Right ventricle myocardium superior (tissue), 1 donor: ENCODE results near the gene SLC25A5. TPM values are rescaled to one million over a fixed set of nuclear protein-coding genes. Genes with fewer than 3 reads are reported as not detected.
"Not testable (repeated sequence)": the region's sequence is repeated elsewhere in the genome, so short reads cannot be mapped to it uniquely, and the experiment has no call there.

Experiments
- ATAC-seq: fragments of 200-7000 bp; cut with Tn5 transposase; one replicate; pipeline ENCODE4 v1.9.1; 2020; ENCODE audit warnings: mild to moderate bottlenecking; ENCODE audit not compliant: poor library complexity
- DNase-seq: peaks from one replicate; pipeline ENCODE4 v3.0.0-alpha.2; 2020
- intact Hi-C: fragments of 100-400 bp; cut with DNase I; formaldehyde crosslinking; loops from one replicate; pipeline ENCODE4 v1.11.2; 2022
- total RNA-seq: library from RNA; stranded (reverse); fragmentation: NEBNext Ultra II Directional; extraction: Animal tissue kit (Norgen Biotek cat#: 25700); gene quantifications from one replicate; pipeline ENCODE4 v1.2.1, GENCODE V29; 2021
- donor health status: DM: no; HTN: yes; CAD: no; lungs with severe emphysema.

The SLC25A5 gene
- total RNA-seq, 1 donor from 2014 or later: 143 TPM

DNA sequence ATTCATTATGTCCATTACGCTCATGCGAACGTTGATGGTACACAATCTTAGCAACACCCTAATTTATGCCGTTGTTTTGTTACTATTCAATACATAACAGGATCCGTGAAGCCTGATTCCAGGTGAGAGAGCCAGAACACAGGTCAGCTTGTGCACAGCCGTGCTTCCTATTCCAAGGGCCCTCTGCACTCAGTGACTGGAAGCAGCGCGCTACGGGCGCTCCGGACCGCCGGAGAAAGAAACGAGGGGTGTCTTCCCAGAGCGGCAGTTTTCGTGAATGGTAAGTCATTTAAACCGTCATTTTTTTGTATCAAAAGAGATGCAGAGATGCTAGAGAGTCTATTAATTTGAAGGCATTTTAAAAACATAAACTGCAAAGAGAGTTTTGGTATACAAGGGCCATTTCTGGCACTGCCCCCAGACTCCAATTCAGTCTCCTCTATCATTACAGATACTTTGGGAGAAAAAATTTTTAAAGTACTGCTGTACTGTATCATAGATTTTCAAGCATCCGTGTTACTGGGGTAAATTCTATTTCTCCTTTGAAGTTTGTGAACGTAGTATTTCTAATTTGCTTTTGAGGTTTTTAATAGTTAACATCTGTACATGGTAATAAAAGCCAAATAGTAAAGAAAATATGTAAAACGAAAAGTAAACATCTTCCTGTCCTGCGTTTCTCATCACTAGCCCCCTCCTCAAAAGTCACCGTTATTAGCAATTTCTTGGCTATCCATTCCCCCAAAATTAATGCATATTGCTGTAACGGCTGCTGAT, 6.6 kb downstream of the SLC25A5 start:
- ATAC-seq (no peak), DNase-seq (no peak)
- intact Hi-C loops: no loop called here

GRCh38 chrX:119475389-119476101, 7.3 kb downstream of the SLC25A5 start:
- ATAC-seq (no peak), DNase-seq (no peak)
- intact Hi-C loops: no loop called here

DNA sequence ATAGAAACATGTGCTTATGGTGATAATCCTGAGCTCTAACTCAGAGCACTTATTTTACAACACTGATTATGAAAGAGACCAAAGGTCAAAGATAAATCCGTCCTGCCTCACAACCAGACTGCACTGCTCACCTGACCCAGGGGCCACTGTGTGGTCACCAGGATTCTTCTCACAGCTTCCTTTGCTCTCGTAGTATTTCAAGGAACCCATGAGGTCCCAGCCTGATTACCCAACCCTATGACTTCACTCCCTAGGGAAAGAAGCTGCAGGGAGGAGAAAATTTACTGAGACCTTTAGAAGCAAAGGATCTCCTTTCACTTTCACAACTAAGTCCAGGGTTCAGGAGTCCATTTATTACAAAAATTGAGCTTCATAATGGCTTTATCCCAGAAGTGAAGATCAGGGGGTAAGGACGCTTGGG, 9.6 kb downstream of the SLC25A5 start:
- intact Hi-C loops: no loop called here
- ATAC-seq (peak; percentile 32), DNase-seq (no peak)

DNA sequence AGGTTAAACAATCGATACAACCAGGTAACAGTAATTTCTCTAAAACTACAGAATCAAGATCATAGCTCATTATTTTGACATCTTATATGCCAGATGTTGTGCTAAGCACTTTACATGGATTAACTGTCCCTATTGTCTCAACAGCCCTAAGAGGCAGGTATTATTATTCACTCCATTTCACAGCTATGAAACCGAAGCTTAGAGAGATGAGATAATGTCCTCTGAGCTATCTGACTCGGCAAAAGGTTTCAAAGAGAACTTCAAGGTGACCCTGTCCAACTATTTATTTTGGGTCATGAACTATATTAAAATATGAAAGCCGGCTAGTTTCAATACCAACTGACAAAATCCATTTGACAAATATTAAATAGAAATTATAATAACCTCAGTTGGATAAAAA, 10.3 kb downstream of the SLC25A5 start:
- intact Hi-C loops: no loop called here
- DNase-seq: no peak
- no peak for ATAC-seq

DNA sequence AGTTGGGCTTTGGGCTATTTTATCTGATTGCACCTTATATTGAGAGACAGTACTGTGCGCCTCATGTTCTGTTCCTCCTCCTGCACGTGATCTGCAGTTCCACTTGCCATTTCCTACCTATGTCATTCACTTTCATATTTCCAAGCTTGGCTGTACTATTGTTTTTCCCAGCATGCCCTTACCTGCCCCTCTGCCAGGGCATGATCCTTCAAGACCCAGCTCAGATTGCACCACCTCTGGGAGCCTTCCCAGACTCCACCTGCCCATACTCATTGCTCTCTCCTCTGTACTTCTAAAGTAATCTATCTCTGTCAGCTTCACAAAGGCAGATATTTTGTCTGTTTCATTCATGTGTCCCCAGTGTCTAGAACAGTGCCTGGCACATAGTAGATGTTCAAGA, 11.6 kb downstream of the SLC25A5 start:
- intact Hi-C loops: no loop called here
- DNase-seq (no peak), ATAC-seq (no peak)

DNA sequence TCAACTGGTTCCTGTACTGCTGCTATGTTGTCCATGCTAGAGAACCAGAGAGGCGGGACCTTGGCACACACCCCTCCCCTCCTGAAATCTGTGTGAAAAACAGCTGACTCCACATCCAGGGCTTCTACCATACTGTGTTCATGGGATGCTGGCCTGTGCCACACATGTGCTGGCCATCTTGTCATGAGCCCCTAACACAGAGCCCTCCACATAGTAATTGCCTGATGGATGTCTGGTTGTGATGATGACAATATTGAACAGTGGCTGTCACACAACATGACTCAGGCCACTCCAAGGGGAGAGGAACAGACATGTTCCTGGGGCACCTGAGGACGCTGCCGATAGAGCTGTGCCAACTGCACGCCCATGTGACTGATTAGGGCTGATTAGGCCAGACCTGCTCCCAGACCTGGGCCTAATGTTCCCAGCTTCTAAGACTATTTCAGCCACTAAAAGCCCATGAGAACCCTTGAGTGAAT, 13.1 kb downstream of the SLC25A5 start:
- DNase-seq (peak; percentile 46), ATAC-seq (peak; percentile 79)
- intact Hi-C loops: no loop called here

- no peak for DNase-seq
- intact Hi-C loops: no loop called here
- peak; percentile 3 for ATAC-seq
These were observed 13.8 kb downstream of the SLC25A5 start for GRCh38 chrX:119482041-119482440.

DNA sequence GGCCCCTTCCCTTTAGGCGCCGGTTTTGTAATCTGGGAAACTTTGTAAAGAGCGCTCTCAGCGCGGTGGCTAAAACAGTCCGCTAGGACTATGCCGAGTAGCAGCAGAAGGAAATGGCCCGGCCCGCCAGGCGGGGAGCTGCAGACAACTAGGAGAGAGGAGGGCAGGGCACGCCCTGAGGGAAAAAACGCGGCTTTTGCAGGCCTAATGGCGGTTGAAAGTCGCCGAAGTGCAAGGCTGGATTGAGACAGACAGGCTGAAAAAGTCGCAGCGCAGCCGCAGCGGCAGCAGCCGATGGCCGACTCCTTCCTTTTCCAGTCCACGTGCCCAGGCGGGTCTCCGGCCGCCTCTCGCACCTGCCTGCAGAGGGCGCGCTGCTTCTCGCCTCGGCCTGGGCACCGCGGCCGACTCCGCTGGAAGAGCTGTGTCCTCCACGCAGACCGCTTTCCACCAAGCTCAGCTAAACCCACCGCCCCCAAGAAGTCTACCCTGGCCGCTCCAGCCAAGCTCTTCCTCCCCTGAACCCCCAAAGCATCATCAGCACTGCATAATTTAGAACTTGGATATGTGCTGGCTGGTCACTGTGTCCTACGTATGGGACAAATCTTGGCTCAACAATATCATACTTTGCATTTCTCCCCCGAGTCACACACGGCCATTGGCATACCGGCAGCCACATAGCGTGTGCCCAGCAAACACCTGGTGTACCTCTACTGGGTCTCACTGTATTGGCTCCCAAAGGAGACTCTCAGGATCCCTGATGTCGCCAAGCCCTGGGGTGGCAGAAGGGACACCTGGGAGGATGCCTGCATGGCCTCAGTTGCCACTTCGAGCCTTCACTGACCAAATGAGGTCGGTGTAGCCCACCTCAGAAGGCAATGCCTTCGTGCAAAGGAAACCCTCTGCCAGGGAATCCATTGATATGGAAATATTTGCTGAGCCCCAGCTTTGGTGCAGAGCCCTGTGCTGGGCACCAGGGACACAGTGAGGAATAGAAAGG, 14.5 kb downstream of the SLC25A5 start:
- intact Hi-C loops: no loop called here
- DNase-seq: peak; percentile 79
- peak; percentile 81 for ATAC-seq

DNA sequence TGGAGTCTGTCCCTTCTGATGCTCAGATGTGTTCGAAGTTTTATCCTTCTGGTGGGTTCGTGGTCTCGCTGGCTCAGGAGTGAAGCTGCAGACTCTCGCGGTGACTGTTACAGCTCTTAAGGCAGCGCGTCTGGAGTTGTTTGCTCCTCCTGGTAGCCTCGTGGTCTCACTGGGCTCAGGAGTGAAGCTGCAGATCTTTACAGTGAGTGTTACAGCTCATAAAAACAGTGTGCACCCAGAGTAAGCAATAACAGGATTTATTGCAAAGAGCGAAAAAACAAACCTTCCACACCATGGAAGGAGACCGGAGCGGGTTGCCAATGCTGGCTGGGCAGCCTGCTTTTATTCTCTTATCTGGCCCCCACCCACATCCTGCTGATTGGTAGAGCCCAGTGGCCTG, 18.5 kb downstream of the SLC25A5 start:
- intact Hi-C loops: no loop called here
- DNase-seq (no peak), ATAC-seq (no peak)

- ATAC-seq, intact Hi-C loops, DNase-seq: not testable (repeated sequence)
These were observed 19.5 kb downstream of the SLC25A5 start for GRCh38 chrX:119487766-119488165.

- no peak for DNase-seq
- intact Hi-C loops: no loop called here
These were observed 20.5 kb downstream of the SLC25A5 start for GRCh38 chrX:119488749-119489148.

GRCh38 chrX:119489212-119490074, 21.2 kb downstream of the SLC25A5 start:
- DNase-seq (no peak), ATAC-seq (no peak)
- intact Hi-C loops: no loop called here

More at GRCh38 chrX:119488749-119489148, 20.5 kb downstream of the SLC25A5 start:
- no peak for ATAC-seq

DNA sequence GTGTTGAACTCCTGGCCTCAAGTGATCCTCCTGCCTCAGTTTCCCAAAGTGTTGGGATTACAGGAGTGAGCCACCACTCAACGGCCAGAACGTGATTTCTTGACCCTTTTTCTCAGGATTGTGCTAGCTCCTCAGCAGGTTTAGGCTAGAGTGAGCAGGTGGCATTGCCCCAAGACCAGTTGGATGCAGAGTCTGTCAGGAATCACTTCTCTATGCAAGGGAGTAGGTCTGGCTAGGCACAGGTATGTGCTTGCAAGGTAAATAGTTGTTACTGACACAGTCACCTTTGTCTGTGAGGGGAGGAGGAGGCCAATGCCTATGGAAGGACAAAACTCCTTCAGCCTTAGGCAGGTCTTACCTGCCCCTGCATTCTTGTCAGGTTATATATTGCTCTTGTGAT, 24.2 kb downstream of the SLC25A5 start:
- DNase-seq (no peak), ATAC-seq (no peak)
- intact Hi-C loops: no loop called here

DNA sequence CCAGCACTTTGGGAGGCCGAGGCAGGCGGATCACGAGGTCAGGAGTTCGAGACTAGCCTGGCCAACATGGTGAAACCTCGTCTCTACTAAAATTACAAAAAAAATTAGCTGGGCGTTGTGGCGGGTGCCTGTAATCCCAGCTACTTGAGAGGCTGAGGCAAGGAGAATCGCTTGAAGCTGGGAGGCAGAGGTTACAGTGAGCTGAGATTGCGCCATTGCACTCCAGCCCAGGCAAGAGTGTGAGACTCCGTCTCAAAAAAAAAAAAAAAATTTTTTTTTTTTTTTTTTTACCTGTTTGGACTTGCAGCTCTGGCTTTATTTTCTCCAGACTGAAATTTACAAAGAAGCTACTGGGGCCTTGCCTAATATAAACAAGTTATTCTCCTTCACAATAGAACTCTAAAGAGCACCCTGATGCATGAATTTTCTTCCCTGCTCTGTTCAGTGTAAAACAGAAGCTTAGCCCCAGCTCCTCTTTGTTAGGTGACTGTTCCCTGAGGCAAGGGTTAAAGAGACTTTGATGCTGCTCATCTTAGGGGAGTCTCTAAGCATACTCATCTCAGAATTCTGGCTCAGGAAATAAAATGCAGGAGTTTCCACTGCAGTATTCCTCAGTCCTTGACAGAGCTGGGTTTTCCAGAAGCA, 25.7 kb downstream of the SLC25A5 start:
- intact Hi-C loops, DNase-seq, ATAC-seq: not testable (repeated sequence)

- no peak for DNase-seq
These were observed 27.8 kb downstream of the SLC25A5 start for GRCh38 chrX:119495734-119496726.

GRCh38 chrX:119497185-119497584, 28.9 kb downstream of the SLC25A5 start:
- intact Hi-C loops: no loop called here
- no peak for DNase-seq

More at GRCh38 chrX:119495734-119496726, 27.8 kb downstream of the SLC25A5 start:
- intact Hi-C loops: no loop called here
- ATAC-seq: no peak

More at GRCh38 chrX:119497185-119497584, 28.9 kb downstream of the SLC25A5 start:
- ATAC-seq: no peak
